MG63 (cell line): ENCODE data around the gene FOXP1. TPM values are rescaled to one million over a fixed set of nuclear protein-coding genes. Genes with fewer than 3 reads are reported as not detected.
A peak's percentile ranks its signal among the peaks of the same experiment; 100 is the strongest.

Source experiments
- DNase-seq: peaks from one replicate; pipeline ENCODE4 v3.0.0-alpha.2; 2020
- H3K27me3 ChIP-seq: fragments of 250-450 bp; sonication (Bioruptor Pico); 2 replicates; pipeline ENCODE4 v1.5.1; 2020; ENCODE audit warnings: mild to moderate bottlenecking, moderate library complexity
- H3K36me3 ChIP-seq: fragments of 250-450 bp; sonication (Bioruptor Pico); 2 replicates; pipeline ENCODE4 v1.5.1; 2020; ENCODE audit warnings: mild to moderate bottlenecking, moderate library complexity
- H3K4me3 ChIP-seq: fragments of 250-450 bp; sonication (Bioruptor Pico); 2 replicates; pipeline ENCODE4 v1.5.1; 2020; ENCODE audit warnings: mild to moderate bottlenecking, moderate library complexity
- H3K9me3 ChIP-seq: fragments of 250-450 bp; sonication (Bioruptor Pico); 2 replicates; pipeline ENCODE4 v1.5.1; 2020; ENCODE audit warnings: mild to moderate bottlenecking, moderate library complexity
- total RNA-seq: library from RNA; depleted of rRNA; stranded (reverse); fragments of >200 nt; shearing (Covaris generic); gene quantifications from 2 replicates; pipeline ENCODE4 v1.2.3, GENCODE V29; 2014; ENCODE audit warnings: low replicate concordance

The FOXP1 gene
- total RNA-seq, 1 experiment from 2014 or later = 15.0 TPM

DNA sequence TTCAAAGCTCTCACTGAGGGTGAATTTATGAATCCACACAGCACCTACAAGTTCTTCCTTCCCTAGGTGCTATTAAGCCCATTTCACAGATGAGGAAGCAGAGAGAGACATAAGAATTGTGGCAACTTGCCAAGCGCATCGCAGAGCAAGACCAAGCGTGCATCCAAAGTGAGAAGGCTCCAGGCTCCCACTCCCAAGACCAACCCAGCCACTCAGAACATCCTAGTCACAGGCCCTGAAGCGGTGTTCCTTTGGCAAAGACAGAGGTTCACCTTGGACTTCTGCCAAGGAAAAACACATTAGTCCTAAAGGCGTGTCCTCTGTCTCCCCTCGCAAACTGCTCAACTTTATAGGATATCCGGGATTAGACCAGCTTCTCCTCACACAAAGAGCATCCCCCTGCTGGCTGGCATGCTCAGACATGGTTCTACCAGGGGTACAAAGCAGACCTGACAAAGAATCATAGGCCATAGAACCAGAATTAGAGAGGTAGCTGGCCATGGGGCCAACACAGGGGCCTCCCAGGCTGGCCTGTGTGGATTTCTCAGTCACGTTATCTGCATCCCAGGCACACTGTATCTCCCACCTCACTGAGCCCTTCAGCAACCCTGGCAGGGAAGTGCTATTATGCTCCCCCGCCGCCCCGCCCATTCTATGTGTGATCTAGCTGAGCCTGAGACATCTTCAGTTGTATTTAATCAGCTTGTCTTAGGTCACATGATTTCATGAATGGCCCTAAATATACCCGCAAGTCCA lies 160.2 kb downstream of the FOXP1 start:
- DNase-seq = no peak
- no peaks in the 10 kb centered on the region for H3K36me3 ChIP-seq

GRCh38 chr3:71421820-71422566 lies 161.5 kb downstream of the FOXP1 start:
- H3K27me3 ChIP-seq = no peaks in the 10 kb centered on the region
- no peak for DNase-seq

More for the DNA sequence above, 160.2 kb downstream of the FOXP1 start:
- no peaks in the 10 kb centered on the region for H3K9me3 ChIP-seq
- H3K4me3 ChIP-seq = no peak overlapping the region
- H3K27me3 ChIP-seq = no peaks in the 10 kb centered on the region

GRCh38 chr3:71421475-71421819 lies 162.1 kb downstream of the FOXP1 start:
- Histone ChIP-seq H3K27me3 (no peaks in the 10 kb centered on the region), H3K4me3 (no peak overlapping the region), H3K9me3 (no peaks in the 10 kb centered on the region), H3K36me3 (no peaks in the 10 kb centered on the region)
- no peak for DNase-seq

More at GRCh38 chr3:71421820-71422566, 161.5 kb downstream of the FOXP1 start:
- Histone ChIP-seq H3K36me3 (no peaks in the 10 kb centered on the region), H3K9me3 (no peaks in the 10 kb centered on the region), H3K4me3 (no peak overlapping the region)

- Histone ChIP-seq H3K9me3 (no peaks in the 10 kb centered on the region), H3K36me3 (no peaks in the 10 kb centered on the region), H3K4me3 (no peak overlapping the region), H3K27me3 (no peaks in the 10 kb centered on the region)
- no peak for DNase-seq
These were observed 164.2 kb downstream of the FOXP1 start for GRCh38 chr3:71419369-71419768.

DNA sequence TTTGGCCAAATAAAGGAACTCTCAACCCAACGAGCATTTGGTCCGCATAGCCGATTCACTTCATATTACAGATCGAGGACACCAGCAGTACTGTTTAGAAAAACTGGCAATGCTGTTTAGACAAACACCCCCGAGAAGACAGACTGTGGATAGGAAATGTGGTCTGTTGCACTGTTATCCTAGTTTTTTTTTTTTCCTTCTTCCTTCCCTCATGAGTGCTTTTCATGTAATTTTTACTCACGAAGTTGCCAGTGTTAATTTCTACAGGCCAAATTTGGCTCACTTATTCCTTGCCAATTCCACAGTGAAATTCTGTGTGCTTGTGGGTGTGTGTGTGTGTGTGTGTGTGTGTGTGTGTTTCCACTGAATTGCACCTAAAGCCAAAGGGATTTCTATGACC lies 165.7 kb downstream of the FOXP1 start:
- H3K36me3 ChIP-seq = no peaks in the 10 kb centered on the region
- DNase-seq = no peak

DNA sequence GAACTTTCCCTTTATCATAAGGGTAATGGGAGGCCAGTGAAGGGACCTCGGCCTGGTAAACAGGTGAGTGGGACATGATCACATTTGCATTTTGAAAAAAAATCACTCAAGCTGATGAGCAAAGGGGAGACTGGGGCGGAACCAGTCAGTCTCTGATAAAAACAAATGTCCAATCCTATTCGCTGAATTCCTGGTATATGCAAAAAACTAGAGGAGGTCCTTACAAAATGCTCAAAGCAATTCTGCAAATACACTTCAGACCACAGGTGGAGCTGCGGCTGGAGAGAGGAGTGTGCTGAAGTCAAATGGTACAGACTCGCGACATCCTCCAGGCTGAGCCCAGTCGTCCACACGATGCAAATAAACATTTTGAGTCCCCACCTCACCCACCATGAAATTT lies 166.7 kb downstream of the FOXP1 start:
- Histone ChIP-seq H3K27me3 (no peaks in the 10 kb centered on the region), H3K9me3 (no peaks in the 10 kb centered on the region), H3K36me3 (no peaks in the 10 kb centered on the region), H3K4me3 (peak overlapping the region; percentile 19; the same call in 1 of the 2 replicates)
- DNase-seq = peak; percentile 28

More for the DNA sequence above, 165.7 kb downstream of the FOXP1 start:
- Histone ChIP-seq H3K9me3 (no peaks in the 10 kb centered on the region), H3K27me3 (no peaks in the 10 kb centered on the region), H3K4me3 (no peak overlapping the region)

DNA sequence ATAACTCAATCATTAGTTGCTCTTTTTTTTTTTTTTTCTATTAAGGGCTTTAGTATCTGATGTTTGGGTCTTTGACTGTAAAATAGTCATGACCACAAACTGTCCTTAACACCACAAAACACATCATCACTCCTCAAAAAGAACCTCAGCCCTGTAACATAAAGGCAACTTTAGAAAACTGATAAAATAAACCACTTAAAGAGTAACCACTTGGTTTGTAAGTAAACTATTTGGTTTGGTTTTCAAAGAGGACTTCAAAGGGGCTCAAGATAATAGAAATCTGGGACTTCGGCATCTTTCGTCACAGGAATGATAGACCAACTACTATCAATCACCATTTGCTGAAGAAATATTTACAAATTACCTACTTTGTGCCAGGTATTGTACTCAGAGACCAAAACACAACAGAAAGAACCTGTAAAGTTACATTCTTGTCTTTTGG lies 167.8 kb downstream of the FOXP1 start:
- no peaks in the 10 kb centered on the region for H3K9me3 ChIP-seq
- no peaks in the 10 kb centered on the region for H3K27me3 ChIP-seq
- DNase-seq = no peak
- H3K36me3 ChIP-seq = no peaks in the 10 kb centered on the region
- H3K4me3 ChIP-seq = no peak overlapping the region

DNA sequence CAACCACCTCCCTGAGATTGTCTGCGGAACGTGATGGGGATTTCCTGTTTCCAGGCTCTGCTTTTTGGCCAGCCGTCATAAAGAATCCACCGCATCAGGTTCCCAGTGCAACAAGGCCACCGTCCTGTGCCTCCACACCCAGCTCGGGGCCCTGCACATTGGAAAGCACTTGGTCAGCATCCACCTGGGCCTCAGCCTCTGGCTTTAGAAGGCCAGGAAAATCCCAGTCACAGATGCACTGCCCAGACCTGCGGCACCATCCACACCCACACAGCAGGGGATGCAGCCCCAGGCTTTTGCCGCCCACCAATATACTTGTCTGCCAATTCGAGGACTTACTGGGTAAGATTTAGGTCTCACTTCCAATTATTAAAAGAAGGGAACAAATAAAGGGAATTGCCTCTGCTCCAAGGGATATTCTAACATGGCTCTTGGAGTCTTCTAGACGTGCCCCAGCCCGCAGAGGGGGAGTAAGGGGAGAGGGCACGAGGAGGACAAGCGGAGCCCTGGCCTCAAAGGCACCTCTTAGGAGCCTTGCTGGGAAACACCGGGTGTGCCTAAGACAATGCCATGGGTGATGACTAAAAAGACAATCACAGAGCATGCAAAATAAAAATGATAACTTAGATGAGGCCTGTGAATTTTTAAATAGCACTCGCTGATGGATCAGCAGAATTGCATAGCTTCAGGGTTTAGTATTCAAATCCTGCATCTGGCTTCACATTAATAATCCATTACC lies 169.2 kb downstream of the FOXP1 start:
- DNase-seq = no peak
- Histone ChIP-seq H3K36me3 (no peaks in the 10 kb centered on the region), H3K4me3 (no peak overlapping the region), H3K27me3 (no peaks in the 10 kb centered on the region), H3K9me3 (no peaks in the 10 kb centered on the region)

GRCh38 chr3:71413572-71413971 lies 170.0 kb downstream of the FOXP1 start:
- DNase-seq = no peak
- Histone ChIP-seq H3K27me3 (no peaks in the 10 kb centered on the region), H3K36me3 (no peaks in the 10 kb centered on the region), H3K9me3 (no peaks in the 10 kb centered on the region), H3K4me3 (no peak overlapping the region)

DNA sequence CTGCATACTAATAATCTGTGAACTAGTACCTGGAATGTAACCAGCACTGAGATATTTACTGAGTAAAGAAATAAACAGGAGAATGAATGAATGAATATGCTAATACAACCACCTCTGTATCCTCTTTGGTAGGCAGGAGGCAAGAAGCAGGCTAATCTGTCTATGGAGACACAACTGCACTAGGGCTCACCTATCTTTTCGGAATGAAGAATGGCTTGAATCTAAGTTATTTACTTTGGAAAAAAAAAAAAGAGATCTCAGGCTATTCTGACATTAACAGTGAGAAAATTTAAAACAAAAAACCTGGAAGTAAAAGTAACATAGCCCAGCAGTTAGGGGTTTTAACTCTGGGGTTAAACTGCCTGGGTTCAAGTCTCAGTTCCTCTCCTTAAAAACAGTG lies 174.2 kb downstream of the FOXP1 start:
- Histone ChIP-seq H3K36me3 (no peaks in the 10 kb centered on the region), H3K27me3 (no peaks in the 10 kb centered on the region), H3K9me3 (no peaks in the 10 kb centered on the region), H3K4me3 (no peak overlapping the region)
- no peak for DNase-seq

DNA sequence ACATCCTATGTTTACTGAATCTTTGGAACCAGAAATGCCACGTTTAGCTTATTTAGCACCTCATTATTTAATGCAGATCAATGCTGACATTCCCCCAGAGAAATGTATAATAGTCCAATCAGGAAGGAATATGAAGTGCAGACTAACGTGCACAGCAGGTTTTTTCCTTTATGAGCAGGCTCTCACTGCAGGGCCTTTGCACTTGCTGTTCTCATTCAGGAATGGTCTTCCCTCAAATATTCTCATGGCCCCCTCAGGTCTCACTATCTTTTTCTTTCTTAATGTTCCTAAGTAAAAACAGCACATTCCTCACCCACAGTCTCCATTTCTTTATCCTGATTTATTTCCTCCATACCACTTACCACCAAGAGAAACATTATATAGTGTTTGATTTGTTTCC lies 174.6 kb downstream of the FOXP1 start:
- Histone ChIP-seq H3K27me3 (no peaks in the 10 kb centered on the region), H3K4me3 (no peak overlapping the region), H3K9me3 (no peaks in the 10 kb centered on the region), H3K36me3 (no peaks in the 10 kb centered on the region)
- no peak for DNase-seq

GRCh38 chr3:71407823-71408222 lies 175.7 kb downstream of the FOXP1 start:
- no peak for DNase-seq
- no peaks in the 10 kb centered on the region for H3K9me3 ChIP-seq
- H3K4me3 ChIP-seq = no peak overlapping the region
- H3K36me3 ChIP-seq = no peaks in the 10 kb centered on the region
- H3K27me3 ChIP-seq = no peaks in the 10 kb centered on the region

GRCh38 chr3:71406972-71407810 lies 176.3 kb downstream of the FOXP1 start:
- H3K4me3 ChIP-seq = no peak overlapping the region
- no peak for DNase-seq
- H3K36me3 ChIP-seq = no peaks in the 10 kb centered on the region
- no peaks in the 10 kb centered on the region for H3K27me3 ChIP-seq
- H3K9me3 ChIP-seq = no peaks in the 10 kb centered on the region

GRCh38 chr3:71402911-71403310 lies 180.6 kb downstream of the FOXP1 start:
- no peak overlapping the region for H3K4me3 ChIP-seq
- H3K9me3 ChIP-seq = no peaks in the 10 kb centered on the region
- no peaks in the 10 kb centered on the region for H3K36me3 ChIP-seq
- DNase-seq = no peak
- no peaks in the 10 kb centered on the region for H3K27me3 ChIP-seq

DNA sequence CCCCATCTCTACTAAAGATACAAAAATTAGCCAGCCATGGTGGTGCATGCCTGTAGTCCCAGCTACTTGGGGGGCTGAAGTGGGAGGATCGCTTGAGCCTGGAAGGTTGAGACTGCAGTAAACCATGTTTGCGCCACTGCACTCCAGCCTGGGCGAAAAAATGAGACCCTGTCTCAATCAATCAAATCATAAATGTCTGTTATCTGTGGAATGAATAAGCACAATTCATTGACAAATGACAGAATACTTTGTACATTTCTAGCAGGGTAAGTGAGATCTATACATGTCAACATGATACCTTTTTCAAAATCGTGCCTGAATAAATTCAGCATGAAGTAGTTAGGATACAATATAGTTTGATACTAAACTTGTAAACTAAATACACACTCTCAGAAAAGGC lies 181.2 kb downstream of the FOXP1 start:
- no peaks in the 10 kb centered on the region for H3K9me3 ChIP-seq
- DNase-seq = no peak

DNA sequence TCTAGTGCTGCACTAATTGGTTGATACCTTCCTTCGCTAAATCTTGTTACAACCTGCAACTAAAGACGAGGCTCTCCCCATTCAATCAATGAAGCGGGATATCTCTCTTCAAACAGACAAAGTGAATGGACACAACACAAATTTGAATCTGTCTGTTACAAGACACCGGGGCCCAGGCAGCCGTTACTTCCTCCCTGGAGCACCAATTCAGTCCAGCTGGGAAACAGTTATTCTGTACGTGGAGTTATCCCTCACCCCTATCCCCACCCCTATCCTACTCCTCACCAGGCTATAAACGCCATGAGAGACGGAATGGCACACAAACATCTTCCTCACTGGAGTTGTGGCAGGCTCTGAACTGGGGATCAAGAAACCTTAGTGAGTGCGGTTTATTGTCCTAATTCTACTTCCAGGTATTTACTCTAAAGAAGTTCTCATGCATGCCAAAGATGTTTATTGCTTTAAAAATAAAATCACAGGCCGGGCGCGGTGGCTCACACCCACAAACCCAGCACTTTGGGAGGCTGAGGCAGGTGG lies 181.8 kb downstream of the FOXP1 start:
- no peak overlapping the region for H3K4me3 ChIP-seq
- no peaks in the 10 kb centered on the region for H3K27me3 ChIP-seq
- H3K36me3 ChIP-seq = no peaks in the 10 kb centered on the region
- DNase-seq = no peak
- no peaks in the 10 kb centered on the region for H3K9me3 ChIP-seq

More for the DNA sequence above, 181.2 kb downstream of the FOXP1 start:
- Histone ChIP-seq H3K4me3 (no peak overlapping the region), H3K36me3 (no peaks in the 10 kb centered on the region), H3K27me3 (no peaks in the 10 kb centered on the region)
